Activated CD4-positive, alpha-beta T cell treated with anti-CD3 and anti-CD28 coated beads, Interleukin-2, amount 50 U/mL, for 4 hours (primary cell): ENCODE results near the gene SLC35F1.
"Not testable (repeated sequence)": the region's sequence is repeated elsewhere in the genome, so short reads cannot be mapped to it uniquely, and the experiment has no call there.

Experiments
- DNase-seq, 2 experiments: peaks; one replicate each; pipeline ENCODE4 v3.0.0-alpha.2; 2020

SLC35F1 gene

DNA sequence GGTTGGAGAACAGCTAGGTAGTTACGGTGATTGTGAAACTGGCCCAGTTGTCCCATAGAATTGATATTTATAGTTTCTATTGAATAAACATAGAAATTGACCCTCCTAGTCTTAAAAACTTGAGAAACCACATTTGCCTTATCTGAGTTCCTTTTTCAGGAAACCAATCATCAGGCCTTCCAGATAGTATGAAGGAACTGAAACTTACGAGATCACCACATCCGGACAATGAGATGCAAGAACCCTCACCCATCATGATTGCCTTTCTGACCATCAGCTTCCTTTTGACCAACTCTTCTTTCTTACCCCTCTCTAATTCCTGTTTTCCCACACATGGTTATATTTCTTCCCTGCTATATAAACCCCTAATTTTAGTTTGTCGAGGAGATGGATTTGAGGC lies 21.8 kb downstream of the SLC35F1 start:
- DNase-seq = no peak

DNA sequence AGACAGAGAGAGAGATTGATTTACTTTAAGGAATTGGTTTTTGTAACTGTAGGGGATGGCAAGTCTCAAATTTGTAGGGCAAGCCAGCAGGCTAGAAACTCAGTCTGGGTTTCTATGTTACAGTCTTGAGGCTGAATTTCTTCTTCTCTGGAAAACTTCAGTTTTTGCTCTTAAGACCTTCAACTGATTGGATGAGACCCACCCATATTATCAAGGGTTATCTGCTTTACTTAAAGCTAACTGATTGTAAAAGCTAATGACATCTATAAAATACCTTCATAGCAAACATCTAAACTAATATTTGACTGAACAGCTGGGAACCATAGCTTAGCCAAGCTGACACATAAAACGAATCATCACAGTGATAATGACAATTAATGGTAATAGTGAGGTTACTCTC lies 22.4 kb downstream of the SLC35F1 start:
- no peak for DNase-seq

DNA sequence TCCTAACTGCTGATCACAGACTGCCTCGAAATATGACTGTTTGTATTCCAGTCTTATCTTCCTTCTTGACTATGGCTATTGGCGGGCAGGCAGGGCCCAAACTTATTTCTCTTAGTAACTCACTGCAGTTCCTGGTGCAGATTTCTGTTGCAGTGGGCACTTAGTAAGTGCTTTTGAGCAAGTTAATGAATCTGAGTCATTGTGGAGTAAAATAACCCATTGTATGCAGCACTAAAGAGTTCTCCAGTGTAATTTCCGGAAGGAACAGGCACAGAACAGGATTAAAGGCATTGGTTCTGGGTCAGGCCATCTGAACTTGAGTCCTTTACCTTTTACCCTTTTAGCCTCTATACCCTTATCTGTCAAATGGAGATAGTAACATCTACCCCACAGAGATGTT lies 23.6 kb downstream of the SLC35F1 start:
- no peak for DNase-seq

DNA sequence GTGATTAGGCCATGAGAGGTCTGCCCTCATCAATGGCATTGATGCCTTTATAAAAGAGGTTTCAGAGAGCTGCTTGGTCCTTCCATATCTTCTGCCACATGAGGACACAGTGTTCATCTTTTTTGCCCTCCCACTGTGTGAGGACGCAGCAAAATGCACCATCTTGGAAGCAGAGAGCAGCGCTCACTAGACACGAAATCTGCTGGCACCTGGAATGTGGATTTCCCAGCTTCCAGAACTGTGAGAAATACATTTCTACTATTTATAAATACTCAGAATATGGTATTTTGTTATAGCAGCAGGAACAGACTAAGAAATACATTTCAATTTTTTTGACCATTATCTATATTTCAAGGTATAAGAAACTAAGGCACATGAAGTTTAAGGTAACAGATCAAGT lies 24.9 kb downstream of the SLC35F1 start:
- DNase-seq = no peak

DNA sequence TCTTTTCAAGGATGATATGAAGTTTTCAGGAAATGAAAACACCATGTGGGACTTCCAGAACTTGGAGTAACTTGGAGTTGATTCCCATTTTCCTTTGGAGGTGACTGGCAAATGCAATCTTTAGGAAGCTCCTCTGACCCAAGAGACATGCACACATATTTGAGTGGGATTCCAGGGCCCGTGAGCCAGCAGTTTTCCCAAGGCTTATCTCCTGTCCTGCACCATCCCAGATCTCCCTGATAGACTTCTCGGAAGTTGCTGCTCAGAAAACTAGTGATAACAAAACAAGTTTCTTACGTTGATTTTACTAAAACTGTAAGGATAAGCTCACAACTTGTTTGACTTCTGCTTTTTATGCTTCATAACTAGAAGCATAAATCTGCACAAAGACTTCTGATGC lies 25.6 kb downstream of the SLC35F1 start:
- DNase-seq = no peak

DNA sequence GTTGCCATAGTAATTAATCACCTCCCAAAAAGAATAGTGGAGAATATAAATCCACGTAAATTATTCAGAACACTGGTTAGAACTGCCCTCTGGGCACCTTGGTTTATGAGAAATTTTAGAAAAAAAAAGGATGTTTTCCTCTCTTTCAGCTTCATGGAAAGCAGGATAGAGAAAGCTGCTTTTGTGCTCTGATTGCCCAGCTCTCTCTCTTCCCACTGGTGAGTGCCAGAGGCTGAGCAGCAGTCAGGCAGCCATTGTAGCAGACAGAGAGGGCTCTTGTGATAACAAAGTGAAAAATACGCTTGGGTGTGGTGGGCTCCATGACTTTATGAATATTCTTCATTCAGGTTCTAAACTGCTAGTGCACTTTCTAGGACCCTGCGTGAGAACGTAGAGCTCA lies 26.4 kb downstream of the SLC35F1 start:
- DNase-seq = no peak

DNA sequence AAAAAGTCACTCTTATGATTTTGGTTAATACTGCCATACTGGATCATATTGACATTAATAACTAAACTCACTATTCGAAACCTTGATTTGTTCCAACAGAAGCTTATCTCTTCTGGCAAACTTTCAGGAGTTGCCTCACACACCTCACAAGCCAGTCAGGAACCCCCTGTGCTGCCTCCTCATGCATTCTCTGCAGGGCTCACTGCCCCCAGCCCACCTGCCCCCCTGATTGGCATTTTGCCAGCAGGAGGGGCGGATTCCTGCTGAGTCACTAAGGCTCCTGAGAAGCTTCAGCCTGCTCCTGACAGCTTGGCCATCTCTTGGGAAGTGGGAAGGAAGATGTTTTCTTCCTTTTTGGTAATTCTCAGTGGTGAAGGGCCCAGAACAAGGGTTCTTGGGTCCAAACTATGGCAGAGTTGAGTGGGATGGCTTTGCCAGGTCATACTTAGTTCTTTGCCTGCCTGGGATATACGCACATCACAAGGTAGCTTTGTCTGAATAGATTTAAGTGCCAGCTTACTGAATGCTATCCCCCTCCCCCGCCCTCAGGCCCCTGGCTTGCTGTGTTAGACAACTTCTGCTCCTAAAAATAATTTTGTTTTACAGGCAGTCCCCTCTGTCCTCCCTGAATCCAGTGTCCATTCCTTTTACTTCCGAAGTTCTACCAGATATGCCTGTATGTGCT lies 31.4 kb downstream of the SLC35F1 start:
- no peak for DNase-seq

DNA sequence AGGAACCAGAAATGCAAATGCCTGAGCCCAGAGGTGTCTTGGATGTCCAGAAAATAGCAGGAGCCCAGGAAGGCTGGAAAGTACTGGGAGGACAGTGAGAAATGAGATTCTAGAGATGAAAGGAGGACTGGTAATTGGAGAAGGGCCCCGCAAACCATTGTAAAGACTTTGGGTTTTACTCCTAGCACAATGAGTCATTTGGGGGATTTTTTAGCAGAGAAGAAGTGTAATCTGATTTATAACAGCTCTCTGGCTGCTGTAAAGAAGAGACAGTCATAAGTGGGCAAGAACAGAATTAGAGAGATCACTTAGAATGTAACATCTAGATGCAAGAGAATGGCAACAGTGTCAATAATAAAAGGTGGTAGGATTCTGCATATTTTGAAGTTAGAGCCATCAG lies 40.2 kb downstream of the SLC35F1 start:
- no peak for DNase-seq

DNA sequence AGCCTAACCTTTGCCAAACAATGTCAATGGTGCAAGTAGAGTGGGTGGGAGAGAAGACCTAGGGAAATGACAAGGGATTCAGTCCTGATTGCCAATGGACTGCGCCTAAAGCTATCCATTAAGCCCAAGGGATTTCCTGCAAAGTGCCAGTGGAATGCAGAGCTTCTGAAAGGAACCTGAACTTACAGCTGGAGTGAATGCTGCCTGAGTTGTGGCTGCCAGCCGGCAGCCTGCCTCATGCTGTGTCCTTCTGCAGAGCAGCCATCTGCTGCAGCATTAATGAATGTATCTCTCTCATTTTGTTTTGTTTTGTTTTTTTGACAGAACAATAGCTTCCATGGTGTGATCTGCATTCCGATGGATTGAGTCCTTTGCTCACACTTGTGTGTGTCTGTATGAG lies 44.7 kb downstream of the SLC35F1 start:
- DNase-seq = no peak

DNA sequence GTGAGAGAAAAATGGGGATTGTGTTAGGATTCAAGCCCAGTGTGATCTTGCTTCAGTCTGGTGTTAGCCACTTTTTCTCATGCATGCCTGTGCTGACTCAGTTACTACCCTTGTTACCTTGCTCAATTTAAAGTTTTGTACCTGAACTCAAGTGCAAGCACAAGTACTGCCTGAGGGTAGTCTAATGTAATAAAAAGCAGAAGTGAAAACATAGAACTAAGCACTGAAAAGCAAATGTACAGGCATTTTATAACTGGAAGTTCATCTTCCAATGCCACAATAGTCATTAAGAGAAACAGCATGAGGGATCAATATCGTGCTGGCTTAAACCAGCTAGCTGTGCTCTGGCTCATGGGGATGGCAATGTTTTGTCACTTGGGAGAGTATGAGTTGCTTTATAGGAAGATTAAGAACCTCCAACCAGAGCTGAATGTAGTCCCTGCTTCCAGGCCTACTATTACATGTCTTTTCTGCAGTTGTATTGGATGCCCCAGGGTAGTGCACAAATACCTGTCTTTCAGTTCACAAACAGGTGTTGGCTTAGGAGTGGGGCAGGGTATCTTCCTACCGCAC lies 48.7 kb downstream of the SLC35F1 start:
- no peak for DNase-seq

DNA sequence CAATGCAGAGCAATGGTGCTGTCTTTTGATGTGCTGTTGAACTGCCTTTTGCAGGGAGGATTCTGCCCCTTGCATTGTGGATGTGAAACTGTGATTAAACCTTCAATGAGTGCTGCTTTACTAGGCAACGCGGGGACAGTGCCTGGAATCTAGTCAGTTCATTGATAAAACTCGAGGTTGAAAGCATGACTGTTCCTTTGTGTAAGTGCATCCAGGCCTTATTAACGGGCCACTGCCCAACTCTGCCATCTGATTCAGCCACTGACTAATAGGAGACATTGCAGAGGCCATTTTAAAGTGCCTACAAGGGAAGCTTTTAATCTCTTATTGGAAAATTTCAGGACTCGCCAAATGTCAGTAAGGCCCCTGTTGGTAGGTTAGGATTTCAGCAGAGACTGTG lies 49.3 kb downstream of the SLC35F1 start:
- no peak for DNase-seq

DNA sequence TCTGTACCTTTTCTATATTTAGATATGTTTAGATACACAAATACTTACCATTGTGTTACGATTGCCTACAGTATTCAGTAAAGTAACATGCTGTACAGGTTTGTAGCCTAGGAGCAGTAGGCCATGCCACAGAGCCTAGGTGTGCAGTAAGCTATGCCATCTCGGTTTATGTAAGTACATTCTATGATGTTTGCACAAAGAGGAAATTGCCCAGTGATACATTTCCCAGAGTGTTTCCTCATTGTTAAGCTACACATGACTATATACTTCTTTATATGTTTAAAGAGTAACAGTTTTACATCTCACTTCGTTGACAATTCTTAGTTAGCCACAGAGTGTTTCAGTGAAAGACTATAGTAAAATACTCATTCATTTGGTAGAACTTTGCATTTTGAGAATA lies 51.5 kb downstream of the SLC35F1 start:
- DNase-seq = no peak

DNA sequence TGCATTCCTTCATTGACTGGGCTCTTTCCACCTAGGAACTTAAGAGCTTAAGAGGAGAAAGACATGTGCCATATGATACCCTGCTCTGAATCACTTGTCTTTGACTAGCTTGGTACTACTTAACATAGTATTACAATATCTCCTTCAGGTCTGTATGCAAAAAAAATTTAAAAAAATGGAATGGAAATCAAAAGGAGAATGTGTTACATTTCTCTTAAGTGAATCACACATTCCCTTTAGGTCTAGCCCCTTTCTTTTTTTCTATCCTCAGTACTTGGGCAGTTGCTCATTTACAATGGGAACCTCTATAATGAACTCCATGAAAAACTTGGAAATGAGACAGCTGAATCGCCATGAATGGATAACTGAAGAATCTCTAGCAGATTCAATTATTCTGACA lies 53.8 kb downstream of the SLC35F1 start:
- no peak for DNase-seq

DNA sequence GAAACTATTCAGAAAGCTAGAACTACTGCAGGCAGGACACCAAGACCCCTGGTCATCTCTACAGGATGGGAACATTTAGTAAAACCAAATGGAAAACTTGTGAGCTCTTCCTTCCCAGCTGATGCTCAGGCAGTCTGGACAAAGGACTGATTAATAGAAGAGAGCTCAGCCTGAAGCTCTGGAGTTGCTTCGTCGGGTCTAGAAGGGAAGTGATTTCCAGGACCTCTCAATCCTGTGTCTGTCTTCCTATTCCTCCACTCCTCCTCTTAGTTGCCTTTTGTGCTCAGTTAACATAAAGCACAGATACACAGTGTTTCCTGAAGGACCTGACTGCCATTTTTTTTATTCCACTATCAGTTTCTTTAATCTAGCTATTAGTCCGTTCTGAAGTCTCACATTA lies 54.2 kb downstream of the SLC35F1 start:
- DNase-seq = no peak

DNA sequence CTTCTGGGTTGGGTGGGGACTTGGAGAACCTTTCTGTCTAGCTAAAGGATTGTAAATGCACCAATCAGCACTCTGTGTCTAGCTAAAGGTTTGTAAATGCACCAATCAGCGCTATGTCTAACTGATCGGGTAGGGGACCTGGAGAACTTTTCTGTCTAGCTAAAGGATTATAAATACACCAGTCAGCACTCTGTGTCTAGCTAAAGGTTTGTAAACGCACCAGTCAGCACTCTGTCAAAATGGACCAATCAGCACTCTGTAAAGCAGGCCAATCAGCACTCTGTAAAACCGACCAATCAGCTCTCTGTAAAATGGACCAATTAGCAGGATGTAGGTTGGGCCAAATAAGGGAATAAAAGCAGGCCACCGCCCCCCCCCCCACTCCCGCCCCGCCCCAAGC lies 58.7 kb downstream of the SLC35F1 start:
- DNase-seq = not testable (repeated sequence)

DNA sequence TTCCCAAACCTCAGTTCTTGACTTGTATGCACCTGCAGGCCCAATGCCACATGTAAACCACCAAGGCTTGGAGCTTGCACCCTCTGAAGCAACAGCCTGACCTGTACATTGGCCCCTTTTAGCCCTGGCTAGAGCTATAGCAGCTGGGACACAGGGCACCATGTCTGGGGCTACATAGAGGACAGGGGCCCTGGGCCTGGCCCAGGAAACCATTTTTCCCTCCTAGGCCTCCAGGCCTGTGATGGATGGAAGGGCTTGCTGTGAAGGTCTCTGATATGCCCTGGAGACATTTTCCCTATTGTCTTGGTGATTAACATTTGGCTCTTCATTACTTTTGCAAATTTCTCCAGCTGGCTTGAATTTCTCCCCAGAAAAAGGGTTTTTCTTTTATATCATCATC lies 64.6 kb downstream of the SLC35F1 start:
- no peak for DNase-seq

DNA sequence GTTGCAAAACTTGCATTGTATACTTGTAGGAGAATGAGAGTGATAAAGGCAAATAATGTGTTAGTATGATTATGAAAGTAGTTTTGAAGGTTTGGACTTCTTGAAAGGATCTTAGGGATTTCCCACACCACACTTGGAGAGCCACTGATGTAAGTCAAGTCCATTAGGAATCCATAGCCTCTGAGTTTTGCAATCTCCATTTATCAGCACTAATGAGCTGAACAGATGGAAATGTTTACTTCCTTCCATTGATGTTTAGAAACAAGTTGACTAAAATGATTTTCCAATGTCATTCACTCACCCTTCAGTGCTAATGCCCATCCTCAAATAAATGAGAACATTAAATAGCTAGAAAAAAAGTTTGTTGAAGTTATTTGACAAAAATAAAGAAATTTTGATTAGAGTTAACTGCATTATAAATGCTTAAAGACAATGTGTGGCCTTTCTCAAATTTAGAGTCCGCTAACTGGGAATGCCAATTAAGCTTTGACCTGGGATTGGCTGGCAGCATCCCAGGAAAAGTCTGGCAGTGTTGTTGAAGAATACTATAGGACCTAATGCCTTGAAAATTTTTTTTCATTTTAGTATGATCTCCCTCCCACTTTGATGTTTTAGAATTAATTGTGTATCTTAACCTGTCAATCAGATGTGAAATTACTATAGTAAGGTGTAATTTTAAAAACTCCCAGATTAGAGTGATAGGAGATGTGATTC lies 68.0 kb downstream of the SLC35F1 start:
- DNase-seq = no peak

DNA sequence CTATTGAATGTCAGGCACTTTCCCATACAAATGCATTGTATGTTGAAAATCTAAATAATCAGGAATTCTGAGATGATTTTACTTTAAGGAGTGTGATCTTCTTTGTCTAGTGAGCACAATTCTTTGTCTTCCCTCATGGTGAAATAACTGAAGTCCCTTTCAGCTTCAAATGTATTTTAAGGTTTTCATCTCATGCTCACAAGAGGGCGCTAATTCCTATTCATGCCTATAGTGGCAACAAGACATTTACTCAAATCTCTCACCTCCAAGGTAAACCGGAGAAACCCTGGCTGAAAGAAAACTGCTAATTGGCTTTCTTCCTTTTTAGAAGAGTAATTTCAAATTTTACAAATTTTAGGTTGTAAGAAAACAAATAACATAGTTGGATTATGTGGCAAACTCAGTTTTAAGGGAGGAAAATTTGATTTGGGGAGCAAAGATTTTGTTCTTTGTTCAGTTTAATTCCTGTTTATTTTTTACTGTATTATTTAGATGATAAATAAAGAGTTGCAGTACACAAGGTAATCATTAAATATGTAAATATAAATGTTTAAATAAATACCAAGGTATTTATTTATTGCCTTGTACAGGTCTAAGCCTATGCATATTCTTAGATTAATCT lies 69.1 kb downstream of the SLC35F1 start:
- no peak for DNase-seq

DNA sequence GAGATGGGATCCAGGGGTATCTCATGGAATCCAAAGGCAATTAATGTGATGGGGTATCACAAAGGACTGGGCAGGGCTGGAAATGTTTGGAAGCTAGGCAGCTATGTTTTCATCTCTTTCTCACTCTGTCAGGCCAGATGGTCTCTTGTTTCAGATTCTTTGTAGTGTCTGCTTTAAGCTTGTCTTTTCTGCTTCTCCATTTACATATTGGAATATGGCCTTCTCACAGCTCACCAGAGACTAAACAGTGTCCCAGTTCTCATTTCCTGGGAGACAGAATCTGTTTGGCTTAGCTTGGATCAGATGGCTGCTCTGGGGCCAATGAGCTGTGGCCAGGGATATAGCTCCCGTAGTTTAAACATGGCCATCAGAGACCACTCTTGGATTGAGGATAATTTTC lies 78.9 kb downstream of the SLC35F1 start:
- DNase-seq = no peak

DNA sequence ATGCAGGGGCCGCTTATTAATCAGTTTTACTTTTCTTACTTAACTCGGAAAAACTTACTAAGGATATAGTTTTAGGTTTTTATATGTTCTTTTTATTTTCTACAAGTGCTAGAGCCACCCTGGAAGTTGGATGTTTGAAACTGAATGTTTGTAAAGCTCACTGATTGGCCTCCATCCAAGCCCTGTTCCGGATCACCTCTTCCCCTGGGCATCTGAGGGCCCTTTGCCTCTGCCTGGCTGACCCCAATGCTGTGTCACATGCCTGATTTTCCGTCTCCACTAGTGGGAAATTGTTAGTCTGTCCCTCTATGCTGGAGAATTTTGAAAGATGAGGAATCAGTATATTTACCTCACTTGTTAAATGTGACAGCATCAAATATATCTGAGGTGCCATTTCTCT lies 79.3 kb downstream of the SLC35F1 start:
- DNase-seq = no peak

DNA sequence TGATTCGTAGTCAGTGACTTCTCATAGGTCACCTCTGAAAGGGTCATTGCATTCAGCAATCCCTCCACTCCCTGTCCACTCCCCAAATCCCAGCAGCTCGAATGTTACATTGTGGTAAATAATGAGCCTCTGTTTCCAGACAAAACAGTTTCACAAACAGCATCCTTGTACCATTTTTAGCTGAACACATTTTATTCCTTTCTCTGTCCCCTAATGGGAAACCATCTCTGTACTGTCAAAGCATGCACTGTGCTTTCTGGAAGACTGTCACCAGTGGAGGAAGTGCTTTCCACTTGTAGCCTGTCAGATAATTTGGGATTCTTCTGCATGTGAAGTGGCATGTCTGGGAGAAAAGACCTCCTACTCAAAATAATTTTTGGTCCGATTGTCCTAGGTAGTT lies 82.0 kb downstream of the SLC35F1 start:
- no peak for DNase-seq

DNA sequence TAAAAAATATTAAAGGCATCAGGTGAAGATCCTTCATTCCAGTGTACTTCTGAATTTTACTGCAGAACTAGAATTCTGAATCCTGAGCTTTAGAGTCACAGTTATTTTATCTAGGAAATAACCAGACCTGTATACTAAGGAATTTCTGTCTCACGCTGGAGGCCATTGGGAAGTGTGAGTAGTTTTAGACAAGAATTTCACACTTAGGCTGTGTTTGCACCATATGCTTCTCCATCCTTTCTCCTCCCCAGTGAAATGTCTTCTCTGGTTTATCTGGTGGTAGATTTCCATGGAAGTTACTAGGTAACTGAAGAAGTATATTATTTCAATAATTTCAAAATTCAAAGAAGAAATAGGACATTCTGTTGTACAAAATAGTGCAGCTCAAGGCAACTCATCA lies 83.1 kb downstream of the SLC35F1 start:
- DNase-seq = no peak

DNA sequence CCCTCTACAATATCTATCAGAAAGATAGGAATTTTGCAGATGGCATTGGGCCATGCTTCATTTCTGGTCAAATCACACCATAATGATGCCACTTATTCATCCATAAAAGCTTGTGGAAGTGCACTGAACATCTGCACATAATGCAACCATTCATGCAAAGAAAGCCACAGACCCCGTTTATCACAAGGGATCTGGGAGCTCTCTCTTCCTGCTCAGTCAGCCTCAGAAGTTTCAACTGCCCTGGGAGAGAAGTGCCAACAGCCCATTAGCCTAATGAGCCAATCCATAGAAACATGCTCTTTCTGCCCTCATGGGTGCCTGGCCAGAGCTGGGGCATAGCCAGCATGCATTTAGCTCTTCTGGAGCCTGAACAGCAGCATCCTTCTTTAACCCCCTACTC lies 85.8 kb downstream of the SLC35F1 start:
- DNase-seq = no peak

DNA sequence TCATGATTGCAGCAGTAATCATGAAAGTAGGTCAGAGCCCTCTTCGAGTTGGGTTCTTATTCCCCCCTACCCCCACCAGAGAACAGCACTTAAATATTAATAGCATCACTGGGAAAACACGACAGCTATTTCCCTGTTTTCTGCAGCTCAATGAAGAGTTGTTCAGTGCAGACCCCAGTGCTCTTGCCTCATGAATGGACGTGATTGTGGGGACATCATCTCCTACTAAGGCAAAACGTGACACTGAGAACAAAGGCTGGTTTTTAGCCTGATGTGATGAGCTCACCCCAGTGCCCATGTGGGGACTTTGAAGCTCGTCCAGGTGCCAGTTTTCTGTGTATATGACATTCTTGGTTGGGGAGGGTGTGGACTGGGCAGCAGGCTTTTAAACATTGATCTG lies 105.9 kb downstream of the SLC35F1 start:
- DNase-seq = no peak
